Measurements from ENCODE around the gene NFE2L1. TPM values are rescaled to one million over a fixed set of nuclear protein-coding genes. Genes with fewer than 3 reads are reported as not detected.
"Not testable (repeated sequence)": the region's sequence is repeated elsewhere in the genome, so short reads cannot be mapped to it uniquely, and the experiment has no call there.

NFE2L1 gene
- total RNA-seq, 3 donors from 2014 or later (not counting 1 experiment from before 2014, with no cell fraction given): 38.6 to 53.4 (median 47.5) TPM

GRCh38 chr17:48030531-48030930 lies 17.6 kb upstream of the NFE2L1 start:
- H3K27ac Mint-ChIP-seq: no peak overlapping the region
- H3K27me3 Mint-ChIP-seq (ENCODE audit: low read depth in 2 of 2): peaks cover 5 to 10% of the 10 kb centered on the region in 2 donors
- Histone ChIP-seq H3K27ac (ENCODE audit: low read length) (no peak overlapping the region), H3K36me3 (ENCODE audit: control insufficient read depth, insufficient read depth, low read length) (no peaks in the 10 kb centered on the region), H3K4me1 (ENCODE audit: control insufficient read depth, insufficient read depth, low read length) (peaks cover 13% of the 10 kb centered on the region), H3K27me3 (ENCODE audit: control insufficient read depth, insufficient read depth, low read length) (no peaks in the 10 kb centered on the region), H3K4me3 (ENCODE audit: low read length) (no peak overlapping the region), H3K9me3 (ENCODE audit: control insufficient read depth, insufficient read depth, low read length) (no peaks in the 10 kb centered on the region)
- H3K36me3 Mint-ChIP-seq: no peaks in the 10 kb centered on the region
- DNase-seq (no peak), ATAC-seq (no peak)
- peaks cover 12 to 19% of the 10 kb centered on the region in 2 donors for H3K4me1 Mint-ChIP-seq
- intact Hi-C loops (cut with micrococcal nuclease): no loop called here
- no peaks in the 10 kb centered on the region for H3K9me3 Mint-ChIP-seq
- H3K4me3 Mint-ChIP-seq: no peak overlapping the region
- 83% methylated on average over 5 of the region's 5 CpGs for WGBS (ENCODE audit: insufficient coverage)
- no peak for TF ChIP-seq CTCF (IDR thresholded peaks at IDR 0.05)

GRCh38 chr17:48031966-48032365 lies 16.2 kb upstream of the NFE2L1 start:
- WGBS (ENCODE audit: insufficient coverage): 85% methylated on average over 6 of the region's 6 CpGs
- TF ChIP-seq CTCF (IDR thresholded peaks at IDR 0.05): no peak
- H3K36me3 ChIP-seq (ENCODE audit: control insufficient read depth, insufficient read depth, low read length): no peaks in the 10 kb centered on the region
- intact Hi-C loops (cut with micrococcal nuclease): no loop called here
- Mint-ChIP-seq H3K9me3 (no peaks in the 10 kb centered on the region), H3K4me1 (peaks cover 0 to 6% of the 10 kb centered on the region in 2 donors), H3K27me3 (ENCODE audit: low read depth in 2 of 2) (peaks cover 5 to 10% of the 10 kb centered on the region in 2 donors), H3K36me3 (no peaks in the 10 kb centered on the region), H3K4me3 (no peak overlapping the region), H3K27ac (no peak overlapping the region)
- H3K9me3 ChIP-seq (ENCODE audit: control insufficient read depth, insufficient read depth, low read length): no peaks in the 10 kb centered on the region
- H3K4me3 ChIP-seq (ENCODE audit: low read length): no peak overlapping the region
- ATAC-seq (no peak), DNase-seq (no peak)
- H3K27me3 ChIP-seq (ENCODE audit: control insufficient read depth, insufficient read depth, low read length): peaks cover 4% of the 10 kb centered on the region
- H3K4me1 ChIP-seq (ENCODE audit: control insufficient read depth, insufficient read depth, low read length): peaks cover 5% of the 10 kb centered on the region
- H3K27ac ChIP-seq (ENCODE audit: low read length): no peak overlapping the region

- WGBS (ENCODE audit: insufficient coverage): 80% methylated on average over 10 of the region's 12 CpGs
- H3K27me3 Mint-ChIP-seq (ENCODE audit: low read depth in 2 of 2): peaks cover 0 to 14% of the 10 kb centered on the region in 2 donors
- H3K4me3 ChIP-seq (ENCODE audit: low read length); ATAC-seq; H3K27ac ChIP-seq (ENCODE audit: low read length); DNase-seq; H3K4me3 Mint-ChIP-seq; H3K4me1 Mint-ChIP-seq; intact Hi-C loops (cut with micrococcal nuclease); H3K36me3 Mint-ChIP-seq; H3K27me3 ChIP-seq (ENCODE audit: control insufficient read depth, insufficient read depth, low read length); H3K9me3 Mint-ChIP-seq; H3K27ac Mint-ChIP-seq; H3K9me3 ChIP-seq (ENCODE audit: control insufficient read depth, insufficient read depth, low read length); H3K36me3 ChIP-seq (ENCODE audit: control insufficient read depth, insufficient read depth, low read length): not testable (repeated sequence)
- peaks cover 14% of the 10 kb centered on the region for H3K4me1 ChIP-seq (ENCODE audit: control insufficient read depth, insufficient read depth, low read length)
Observed at GRCh38 chr17:48034734-48035133, 13.4 kb upstream of the NFE2L1 start.

- Mint-ChIP-seq H3K4me1 (peaks cover 9 to 10% of the 10 kb centered on the region in 2 donors), H3K27me3 (ENCODE audit: low read depth in 2 of 2) (peaks cover 0 to 17% of the 10 kb centered on the region in 2 donors), H3K4me3 (peak overlapping the region; percentile 75), H3K36me3 (no peaks in the 10 kb centered on the region), H3K9me3 (no peaks in the 10 kb centered on the region), H3K27ac (no peak overlapping the region)
- no peak for TF ChIP-seq CTCF (IDR thresholded peaks at IDR 0.05)
- no peak for ATAC-seq
- intact Hi-C loops (cut with micrococcal nuclease): loop anchor here (1.0 kb wide), 2 partner anchors 12 to 38 kb away; partner anchors contain the start of gene NFE2L1
- DNase-seq: no peak
- H3K9me3 ChIP-seq (ENCODE audit: control insufficient read depth, insufficient read depth, low read length): no peaks in the 10 kb centered on the region
- H3K4me3 ChIP-seq (ENCODE audit: low read length): peak overlapping the region; percentile 84
- H3K4me1 ChIP-seq (ENCODE audit: control insufficient read depth, insufficient read depth, low read length): peaks cover 14% of the 10 kb centered on the region
- peaks cover 4% of the 10 kb centered on the region for H3K27me3 ChIP-seq (ENCODE audit: control insufficient read depth, insufficient read depth, low read length)
- WGBS (ENCODE audit: insufficient coverage): 71% methylated on average over 6 of the region's 6 CpGs
- no peak overlapping the region for H3K27ac ChIP-seq (ENCODE audit: low read length)
- H3K36me3 ChIP-seq (ENCODE audit: control insufficient read depth, insufficient read depth, low read length): no peaks in the 10 kb centered on the region
Observed at GRCh38 chr17:48036693-48037035, 11.5 kb upstream of the NFE2L1 start.
